Fibroblast of the aortic adventitia (primary cell): ENCODE measurements around the gene ASB10. TPM values are rescaled to one million over a fixed set of nuclear protein-coding genes. Genes with fewer than 3 reads are reported as not detected.

ENCODE experiments used
- DNase-seq: peaks from one replicate; pipeline ENCODE4 v3.0.0-alpha.2; 2010; ENCODE audit warnings: low read depth
- H3K4me3 ChIP-seq: 2 replicates; pipeline ENCODE4 v1.5.1; 2011; ENCODE audit warnings: low read depth, mild to moderate bottlenecking, control low read depth, low read length, moderate library complexity
- CTCF ChIP-seq: IDR thresholded peaks from 2 replicates; pipeline ENCODE4 v1.5.1; 2011; ENCODE audit warnings: mild to moderate bottlenecking, low read length, control low read depth, inconsistent platforms; ENCODE audit not compliant: insufficient read depth
- total RNA-seq: library from RNA; depleted of rRNA; stranded (reverse); fragments of >200 nt; gene quantifications from 2 replicates; pipeline ENCODE4 v1.2.3, GENCODE V29; 2012; ENCODE audit warnings: low replicate concordance

The ASB10 gene
- total RNA-seq, 1 donor = not detected

GRCh38 chr7:151129117-151129959 is 57.7 kb downstream of the ASB10 start:
- DNase-seq = no peak
- no peak for TF ChIP-seq CTCF
- no peak overlapping the region for H3K4me3 ChIP-seq

GRCh38 chr7:151128716-151129115 is 58.3 kb downstream of the ASB10 start:
- no peak for TF ChIP-seq CTCF
- H3K4me3 ChIP-seq = no peak overlapping the region
- DNase-seq = no peak

- no peak for TF ChIP-seq CTCF
- DNase-seq = no peak
- no peak overlapping the region for H3K4me3 ChIP-seq
These were observed 58.9 kb downstream of the ASB10 start for GRCh38 chr7:151128144-151128543.

GRCh38 chr7:151126491-151127137 is 60.4 kb downstream of the ASB10 start:
- no peak for TF ChIP-seq CTCF
- H3K4me3 ChIP-seq = no peak overlapping the region
- DNase-seq = no peak

GRCh38 chr7:151125846-151126481 is 61.1 kb downstream of the ASB10 start:
- H3K4me3 ChIP-seq = no peak overlapping the region
- no peak for DNase-seq
- no peak for TF ChIP-seq CTCF

Other genes with a start within 250 kb of the ASB10 start
- gene KCNH2, start 208.9 kb downstream of the ASB10 start, total RNA-seq = not detected in 2 replicates
- gene NOS3, start 196.2 kb downstream of the ASB10 start, total RNA-seq = 0.36 and 4.6 TPM in 2 replicates
- gene ATG9B, start 162.8 kb downstream of the ASB10 start, total RNA-seq = under 0.01 and 0.98 TPM in 2 replicates
- gene ABCB8, start 158.8 kb downstream of the ASB10 start, total RNA-seq = 18.1 and 30.9 TPM in 2 replicates
- 0.18 TPM in 1 of 2 replicates, not detected in the other for gene ASIC3, start 138.7 kb downstream of the ASB10 start, total RNA-seq
- 16.1 and 28.9 TPM in 2 replicates for gene CDK5, start 129.4 kb downstream of the ASB10 start, total RNA-seq
- 39.7 and 65.4 TPM in 2 replicates for gene SLC4A2, start 127.7 kb downstream of the ASB10 start, total RNA-seq
- gene FASTK, start 106.4 kb downstream of the ASB10 start, total RNA-seq = 62.7 and 86.0 TPM in 2 replicates
- 11.7 and 20.2 TPM in 2 replicates for gene TMUB1, start 103.8 kb downstream of the ASB10 start, total RNA-seq
- gene AGAP3, start 100.8 kb downstream of the ASB10 start, total RNA-seq = 50.2 and 74.6 TPM in 2 replicates
- not detected in 2 replicates for gene GBX1, start 19.6 kb downstream of the ASB10 start, total RNA-seq
- gene H2BK1, start 23.2 kb upstream of the ASB10 start, total RNA-seq = not detected in 2 replicates
- 18.8 and 50.9 TPM in 2 replicates for gene ABCF2, start 40.0 kb upstream of the ASB10 start, total RNA-seq
- 33.0 and 47.0 TPM in 2 replicates for gene CHPF2, start 45.2 kb upstream of the ASB10 start, total RNA-seq
- 44.9 and 59.7 TPM in 2 replicates for gene SMARCD3, start 61.4 kb upstream of the ASB10 start, total RNA-seq
- gene NUB1, start 154.6 kb upstream of the ASB10 start, total RNA-seq = 46.5 and 193 TPM in 2 replicates
- gene WDR86, start 222.8 kb upstream of the ASB10 start, total RNA-seq = 0.45 and 17.7 TPM in 2 replicates